ENCODE results near the gene LRIT3.

LRIT3 gene

GRCh38 chr4:109836985-109837384 is 10.9 kb upstream of the LRIT3 start (continued):
- TF ChIP-seq GLIS3 (CRISPR knock-in tag; IDR thresholded peaks at IDR 0.05) (no peak), POU6F1 (CRISPR knock-in tag; IDR thresholded peaks at IDR 0.05; ENCODE audit: borderline replicate concordance, low read depth) (no peak), TCF4 (CRISPR knock-in tag; IDR thresholded peaks at IDR 0.05; ENCODE audit: borderline replicate concordance) (no peak), RARB (CRISPR knock-in tag; IDR thresholded peaks at IDR 0.05) (no peak), OSR1 (CRISPR knock-in tag; IDR thresholded peaks at IDR 0.05) (no peak)

- no peak for ATAC-seq
- no peak for TF ChIP-seq CSRNP3 (CRISPR knock-in tag; IDR thresholded peaks at IDR 0.05)
- TF ChIP-seq RARB (CRISPR knock-in tag; IDR thresholded peaks at IDR 0.05), result no peak
- no peak for TF ChIP-seq POU6F1 (CRISPR knock-in tag; IDR thresholded peaks at IDR 0.05; ENCODE audit: borderline replicate concordance, low read depth)
- no peak for TF ChIP-seq ZNF8 (CRISPR knock-in tag; IDR thresholded peaks at IDR 0.05)
- no peak for TF ChIP-seq PPARA (CRISPR knock-in tag; IDR thresholded peaks at IDR 0.05; ENCODE audit: borderline replicate concordance)
- no peak for TF ChIP-seq GLIS3 (CRISPR knock-in tag; IDR thresholded peaks at IDR 0.05)
- no peak for TF ChIP-seq ZFP3 (CRISPR knock-in tag; IDR thresholded peaks at IDR 0.05)
- no peak for TF ChIP-seq CREB5 (CRISPR knock-in tag; IDR thresholded peaks at IDR 0.05; ENCODE audit: low read depth)
- TF ChIP-seq ZNF565 (CRISPR knock-in tag; conservative IDR thresholded peaks at IDR 0.05; ENCODE audit: low read depth), result no peak
- no peak for TF ChIP-seq TCF4 (CRISPR knock-in tag; IDR thresholded peaks at IDR 0.05; ENCODE audit: borderline replicate concordance)
- no peak for TF ChIP-seq ZFP30 (CRISPR knock-in tag; IDR thresholded peaks at IDR 0.05)
- TF ChIP-seq CSDC2 (CRISPR knock-in tag; IDR thresholded peaks at IDR 0.05), result no peak
- TF ChIP-seq BACH2 (CRISPR knock-in tag; IDR thresholded peaks at IDR 0.05; ENCODE audit: borderline replicate concordance), result no peak
- TF ChIP-seq ESRRG (CRISPR knock-in tag; IDR thresholded peaks at IDR 0.05), result no peak
- no peak for TF ChIP-seq PATZ1 (CRISPR knock-in tag; IDR thresholded peaks at IDR 0.05; ENCODE audit: borderline replicate concordance)
Measured at GRCh38 chr4:109846395-109847098, 1.4 kb upstream of the LRIT3 start.

GRCh38 chr4:109848501-109848900 is 594 bp downstream of the LRIT3 start:
- no peak for ATAC-seq
- TF ChIP-seq RARB (CRISPR knock-in tag; IDR thresholded peaks at IDR 0.05), result no peak
- no peak for TF ChIP-seq CREB5 (CRISPR knock-in tag; IDR thresholded peaks at IDR 0.05; ENCODE audit: low read depth)

GRCh38 chr4:109850601-109851000 is 2.7 kb downstream of the LRIT3 start:
- ATAC-seq, result no peak
- TF ChIP-seq GLIS3 (CRISPR knock-in tag; IDR thresholded peaks at IDR 0.05) (no peak), ZFP30 (CRISPR knock-in tag; IDR thresholded peaks at IDR 0.05) (no peak), ARNTL (CRISPR knock-in tag; IDR thresholded peaks at IDR 0.05; ENCODE audit: borderline replicate concordance, low read depth) (no peak), TSHZ2 (CRISPR knock-in tag; IDR thresholded peaks at IDR 0.05) (no peak), POU6F1 (CRISPR knock-in tag; IDR thresholded peaks at IDR 0.05; ENCODE audit: borderline replicate concordance, low read depth) (no peak)

All from SK-N-SH treated with all-trans-retinoic acid at 6 μM for 48 hours (cell line).